Activated T-cell treated with anti-CD3 and anti-CD28 coated beads for 24 hours (primary cell): Measurements from ENCODE around the gene LRRC3B.
"Not testable (repeated sequence)": the region's sequence is repeated elsewhere in the genome, so short reads cannot be mapped to it uniquely, and the experiment has no call there.

Experiments
- DNase-seq: peaks from one replicate; pipeline ENCODE4 v3.0.0-alpha.2; 2020; ENCODE audit warnings: low read depth

The LRRC3B gene, protein sequence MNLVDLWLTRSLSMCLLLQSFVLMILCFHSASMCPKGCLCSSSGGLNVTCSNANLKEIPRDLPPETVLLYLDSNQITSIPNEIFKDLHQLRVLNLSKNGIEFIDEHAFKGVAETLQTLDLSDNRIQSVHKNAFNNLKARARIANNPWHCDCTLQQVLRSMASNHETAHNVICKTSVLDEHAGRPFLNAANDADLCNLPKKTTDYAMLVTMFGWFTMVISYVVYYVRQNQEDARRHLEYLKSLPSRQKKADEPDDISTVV

DNA sequence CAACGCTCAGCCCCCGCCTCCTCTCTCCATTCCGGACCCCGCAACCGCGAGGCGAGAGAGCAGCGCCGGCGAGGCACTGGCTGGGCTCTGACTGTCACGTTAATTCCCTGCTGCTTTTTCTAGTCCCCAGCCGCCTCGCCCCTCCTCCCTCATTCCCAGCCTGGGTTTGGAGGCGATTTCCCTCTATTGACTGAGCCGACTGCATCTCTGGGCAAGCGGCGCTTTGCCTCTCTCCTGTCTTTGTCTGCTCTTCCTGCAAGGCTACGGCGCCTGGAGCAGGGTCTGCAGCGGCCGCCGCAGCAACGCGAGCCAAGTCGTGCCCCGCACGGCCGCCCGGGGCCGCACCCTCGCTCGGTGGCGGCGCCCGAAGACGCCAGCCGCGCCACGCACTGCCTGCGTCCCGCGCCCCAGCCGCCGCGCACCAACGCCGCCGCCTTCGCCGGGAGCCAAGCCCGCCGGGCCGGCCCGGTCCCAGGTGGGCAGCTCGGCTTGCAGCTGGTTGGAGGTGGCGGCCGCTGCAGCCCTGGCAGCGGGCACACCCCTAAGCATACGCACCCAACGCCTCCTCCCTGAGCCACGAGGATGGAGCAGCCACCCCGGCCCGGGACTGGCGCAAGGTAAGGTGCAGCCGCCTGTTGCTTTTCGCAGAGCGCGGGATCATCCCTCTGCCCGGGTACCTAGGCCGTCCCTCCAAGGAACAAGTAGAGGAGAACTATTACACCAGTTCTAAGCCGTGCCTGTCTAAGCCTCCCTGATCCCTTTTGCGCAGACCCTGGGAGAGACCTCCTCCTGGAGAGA is at the start of gene LRRC3B:
Gene LRRC3B, plus strand, starts transcription at position 152 of the 798 bp plus-strand sequence. CDS start 86,901 bp downstream, outside the sequence.
- no peak for DNase-seq

DNA sequence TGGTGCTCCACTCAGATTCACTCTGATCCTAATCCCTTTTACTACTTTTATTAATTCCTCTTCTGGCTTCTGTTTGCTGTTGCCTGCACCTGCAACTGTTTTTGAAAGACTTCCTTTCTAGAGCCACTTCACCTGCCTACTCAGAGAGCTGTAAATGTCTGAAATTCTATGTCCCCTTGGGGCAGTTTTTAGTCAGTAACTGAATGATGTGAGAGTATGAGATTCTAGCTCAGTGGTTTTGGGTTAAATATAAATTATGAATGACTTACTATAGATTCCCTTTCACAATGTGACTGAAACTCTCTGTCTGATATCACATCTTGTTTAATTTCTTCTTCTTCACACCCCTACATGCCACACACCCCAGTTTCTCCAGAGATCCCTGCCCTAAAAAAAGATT is 47.8 kb upstream of the LRRC3B start:
- no peak for DNase-seq

GRCh38 chr3:26579116-26579515 is 43.5 kb upstream of the LRRC3B start:
- DNase-seq = no peak

GRCh38 chr3:26587571-26587970 is 35.0 kb upstream of the LRRC3B start:
- no peak for DNase-seq

DNA sequence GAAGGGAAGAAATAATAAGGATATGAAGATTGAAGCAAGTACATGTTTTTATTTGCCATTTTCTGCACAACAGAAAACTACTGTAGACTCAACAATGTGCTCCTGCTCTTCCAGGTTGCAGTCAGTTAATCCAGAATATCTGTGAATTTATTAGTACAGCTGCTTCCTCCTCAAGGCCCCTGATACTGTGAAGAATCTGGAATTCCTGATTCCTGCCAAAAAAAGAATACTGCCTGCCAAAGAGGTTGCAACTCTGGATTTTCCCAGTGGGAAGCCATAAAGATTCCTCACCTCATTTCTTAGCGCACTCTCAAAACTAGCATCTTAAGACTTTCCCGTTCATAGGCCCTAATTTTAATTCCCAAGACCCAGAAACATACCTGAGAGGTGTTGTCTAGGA is 33.6 kb upstream of the LRRC3B start:
- DNase-seq = no peak

DNA sequence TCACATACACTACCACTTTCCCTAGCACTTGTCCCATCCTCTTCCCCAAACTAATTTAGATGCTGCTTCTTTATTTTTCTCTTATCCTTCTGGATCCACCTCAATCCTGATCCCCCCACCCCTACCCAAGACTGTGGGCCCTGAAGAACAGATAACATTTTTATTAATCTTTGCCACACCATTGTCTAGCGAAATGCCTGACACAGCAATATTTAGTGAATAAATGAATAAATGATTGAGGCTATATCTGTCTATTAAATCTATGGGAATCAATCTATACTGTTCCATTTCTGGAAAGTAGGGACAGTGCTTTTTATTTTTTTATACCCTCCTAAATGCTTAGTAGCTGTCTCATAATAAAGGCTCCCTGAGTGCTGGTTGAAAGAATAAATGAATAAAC is 32.9 kb upstream of the LRRC3B start:
- no peak for DNase-seq

DNA sequence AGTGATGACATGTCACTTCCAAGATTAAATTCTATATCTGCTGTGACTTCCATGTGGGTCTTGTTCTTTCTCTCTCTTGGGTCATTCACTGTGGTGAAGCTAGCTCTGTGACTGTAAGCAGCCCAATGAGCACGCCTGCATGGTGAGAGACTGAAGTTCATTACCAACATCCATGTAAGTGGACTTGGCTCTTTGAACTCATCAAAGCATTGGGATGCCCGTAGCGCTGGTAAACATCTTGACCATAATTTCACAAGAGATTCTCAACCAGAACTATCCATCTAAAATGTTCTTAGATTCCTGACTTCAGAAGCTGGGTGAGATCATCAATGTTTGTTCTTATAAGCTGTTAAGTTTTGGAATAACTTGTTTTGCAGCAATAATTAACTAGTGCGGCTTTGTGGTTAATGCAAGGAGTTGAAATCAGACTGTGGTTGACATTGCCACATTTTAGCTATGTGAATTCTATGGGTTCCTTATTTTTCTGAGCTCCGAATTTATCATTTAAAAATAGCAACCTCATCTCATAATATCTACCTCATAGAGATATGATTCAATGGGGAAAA is 31.6 kb upstream of the LRRC3B start:
- no peak for DNase-seq

DNA sequence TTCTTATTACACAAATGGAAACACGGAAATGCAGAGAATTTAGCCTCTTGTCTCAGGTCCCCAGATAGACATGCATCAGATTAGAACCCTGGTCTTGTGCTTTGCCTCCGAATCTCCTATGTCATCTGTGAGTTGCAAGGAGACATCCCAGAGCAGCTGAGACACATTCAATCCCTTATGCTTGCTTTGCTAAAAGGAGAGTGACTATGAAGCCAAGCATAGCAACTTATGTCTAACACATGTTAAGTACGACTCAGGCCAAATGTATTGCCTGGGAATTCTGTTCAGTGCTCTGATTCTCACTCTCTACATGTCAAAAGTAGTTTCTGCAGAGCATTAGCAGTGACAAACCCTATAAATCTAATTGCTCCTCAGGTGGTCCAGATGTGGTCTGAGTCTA is 30.6 kb upstream of the LRRC3B start:
- DNase-seq = no peak

- DNase-seq = no peak
Observed at GRCh38 chr3:26592451-26592850, 30.1 kb upstream of the LRRC3B start.

- no peak for DNase-seq
Observed at GRCh38 chr3:26596335-26596734, 26.2 kb upstream of the LRRC3B start.

- DNase-seq = not testable (repeated sequence)
Observed at GRCh38 chr3:26603311-26603710, 19.3 kb upstream of the LRRC3B start.

DNA sequence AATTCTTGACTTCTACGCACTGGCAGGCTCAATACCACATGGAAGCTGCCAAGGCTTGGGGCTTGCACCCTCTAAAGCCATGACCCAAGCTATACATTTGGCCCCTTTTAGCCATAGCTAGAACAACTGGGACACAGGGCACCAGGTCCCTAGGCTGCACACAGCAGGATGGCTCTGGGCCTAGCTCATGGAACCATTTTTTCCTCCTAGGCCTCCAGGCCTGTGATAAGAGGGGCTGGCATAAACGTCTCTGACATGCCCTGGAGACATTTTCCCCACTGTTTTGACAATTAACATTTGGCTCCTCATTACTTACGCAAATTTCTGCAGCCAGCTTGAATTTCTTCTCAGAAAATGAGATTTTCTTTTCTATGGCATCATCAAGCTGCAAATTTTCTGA is 18.8 kb upstream of the LRRC3B start:
- DNase-seq = not testable (repeated sequence)

- DNase-seq = no peak
Observed at GRCh38 chr3:26614006-26614685, 8.4 kb upstream of the LRRC3B start.

DNA sequence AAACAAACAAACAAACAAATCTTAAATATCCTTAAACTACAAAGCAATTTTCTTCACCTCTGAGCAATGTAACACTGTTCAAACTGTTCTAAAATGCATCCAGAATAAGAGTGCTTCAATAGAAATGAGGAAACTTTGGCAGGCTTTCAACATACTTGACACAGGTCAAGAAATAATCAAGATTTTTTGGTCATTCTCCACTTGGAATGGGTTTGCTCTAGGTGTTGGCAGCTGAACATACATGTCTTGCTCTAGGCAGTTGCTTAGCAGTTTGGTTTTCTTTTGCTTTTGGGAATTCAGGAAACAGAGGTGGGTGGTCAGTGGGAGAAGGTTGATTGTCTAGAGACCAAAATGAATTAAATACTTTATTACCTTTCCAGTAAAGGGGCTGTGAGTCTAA is 1.4 kb upstream of the LRRC3B start:
- DNase-seq = no peak

GRCh38 chr3:26621906-26622620 is 509 bp upstream of the LRRC3B start:
- no peak for DNase-seq

- DNase-seq = no peak
Observed at GRCh38 chr3:26623419-26624208, 1.0 kb downstream of the LRRC3B start.

GRCh38 chr3:26624209-26624765 is 1.7 kb downstream of the LRRC3B start:
- no peak for DNase-seq

DNA sequence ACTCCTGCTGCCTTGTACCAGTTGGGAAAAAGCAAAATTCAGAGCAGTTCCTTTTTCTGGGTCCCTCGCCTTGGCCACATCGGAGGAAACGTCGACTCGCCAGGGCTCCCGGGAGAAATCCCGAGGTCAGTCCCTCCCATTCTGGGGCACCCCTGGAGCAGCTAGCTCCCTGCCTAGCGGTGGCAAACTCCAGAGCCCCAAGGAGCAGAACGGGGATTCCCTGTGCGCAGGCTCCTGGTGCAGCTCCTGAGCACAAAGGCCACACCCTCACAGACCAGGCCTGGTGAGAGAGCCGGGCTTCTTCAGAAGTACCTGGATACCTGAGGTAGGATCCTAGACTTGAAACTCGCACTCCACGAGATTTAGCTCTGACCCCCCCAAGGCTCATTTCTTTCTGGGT is 2.6 kb downstream of the LRRC3B start:
- no peak for DNase-seq

GRCh38 chr3:26627080-26627479 is 4.5 kb downstream of the LRRC3B start:
- no peak for DNase-seq

- DNase-seq = no peak
Observed at GRCh38 chr3:26628915-26629314, 6.3 kb downstream of the LRRC3B start.
